Esophagus muscularis mucosa (tissue), 4 donors: Measurements from ENCODE around the gene PANX3. TPM values are rescaled to one million over a fixed set of nuclear protein-coding genes. Genes with fewer than 3 reads are reported as not detected.

ENCODE experiments used
- DNase-seq: peaks from one replicate; pipeline ENCODE4 v3.0.0-alpha.2; 2017; ENCODE audit errors: extremely low spot score
- H3K27ac ChIP-seq, 4 donors: fragments of 200-600 bp; sonication (generic); replicated peaks in 1 of 4; 1 replicate in 3 of 4; 2 replicates in 1 of 4; pipeline ENCODE4 v1.5.1; 2016 to 2019; ENCODE audit warnings: mild to moderate bottlenecking in 1 of 4
- H3K27me3 ChIP-seq, 4 donors: fragments of 200-600 bp; sonication (generic); one replicate each; pipeline versions ENCODE4 v1.5.1 to v1.6.0; 2016 to 2019
- H3K36me3 ChIP-seq, 4 donors: fragments of 200-600 bp; sonication (generic); one replicate each; pipeline ENCODE4 v1.5.1; 2016 to 2019
- H3K4me1 ChIP-seq, 4 donors: fragments of 200-600 bp; sonication (generic); one replicate each; pipeline ENCODE4 v1.5.1; 2016 to 2019
- H3K4me3 ChIP-seq, 4 donors: fragments of 200-600 bp; sonication (generic); 1 replicate in 2 of 4; 2 replicates in 2 of 4; pipeline ENCODE4 v1.5.1; 2016 to 2019; ENCODE audit warnings: mild to moderate bottlenecking in 4 of 4, moderate library complexity in 1 of 4
- H3K9me3 ChIP-seq, 4 donors: fragments of 200-600 bp; sonication (generic); 1 replicate in 3 of 4; 2 replicates in 1 of 4; pipeline ENCODE4 v1.5.1; 2016 to 2019
- EP300 ChIP-seq: sonication (generic); formaldehyde crosslinking; IDR thresholded peaks from one replicate; pipeline ENCODE4 v1.6.1; 2017; ENCODE audit warnings: antibody characterized with exemption
- POLR2A ChIP-seq: fragments of 450-650 bp; IDR thresholded peaks from one replicate; pipeline ENCODE4 v1.6.1; 2017; ENCODE audit warnings: antibody characterized with exemption, moderate library complexity, mild to moderate bottlenecking, low read depth
- POLR2AphosphoS5 ChIP-seq, 2 donors: sonication (generic); formaldehyde crosslinking; IDR thresholded peaks; one replicate each; pipeline ENCODE4 v1.6.1; 2017; ENCODE audit warnings: antibody characterized with exemption in 2 of 2
- WGBS: methylation state at CpG from one replicate; pipeline ENCODE4 v1.1.5; 2018; 5-methylcytosine and 5-hydroxymethylcytosine counted together
- intact Hi-C: fragments of 100-400 bp; cut with DNase I; formaldehyde crosslinking; loops from one replicate; pipeline ENCODE4 v1.15.1; 2023
- total RNA-seq, 4 donors: library from RNA; depleted of rRNA; stranded (reverse); fragments of >200 nt; gene quantifications; one replicate each; pipeline versions ENCODE4 v1.1.0 to v1.2.1, GENCODE V29; 2016
- TF ChIP-seq, protein P1 (sequence below), 3 experiments: fragments of 200-600 bp in 2 of 3; fragments of 450-650 bp in 1 of 3; sonication (generic) in 2 of 3; IDR thresholded peaks; one replicate each; pipeline ENCODE4 v1.5.1; 2017 to 2019; ENCODE audit warnings: antibody characterized with exemption in 3 of 3, mild to moderate bottlenecking in 2 of 3, moderate library complexity in 1 of 3

Gene PANX3
- total RNA-seq, 4 donors from 2014 or later, result not detected

DNA sequence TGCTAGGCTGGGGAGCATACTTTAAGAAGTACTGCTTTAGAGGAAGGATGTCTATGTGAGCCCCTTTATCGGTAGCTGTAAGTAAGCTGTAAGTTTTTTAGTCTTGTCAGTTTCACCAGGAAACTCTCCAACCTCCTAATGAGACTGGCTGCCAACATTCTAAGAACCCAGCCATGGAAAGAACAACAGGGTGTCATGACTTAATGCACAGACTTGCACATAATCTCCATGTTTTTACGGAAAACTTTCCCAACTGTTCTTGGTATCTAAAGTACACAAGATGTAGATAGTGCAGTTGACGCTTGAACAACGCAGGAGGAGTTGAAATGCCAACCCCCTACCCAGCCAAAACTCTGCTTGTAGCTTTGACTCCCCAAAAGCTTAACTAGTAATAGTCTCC is 32.5 kb upstream of the PANX3 start:
- Histone ChIP-seq H3K4me3 (no peak overlapping the region), H3K27ac (no peak overlapping the region), H3K9me3 (peaks cover 0 to 2% (median 0%) of the 10 kb centered on the region in 4 donors), H3K36me3 (no peaks in the 10 kb centered on the region), H3K27me3 (peaks cover 0 to 3% (median 0%) of the 10 kb centered on the region in 4 donors), H3K4me1 (no peaks in the 10 kb centered on the region)
- TF ChIP-seq POLR2A, result no peak
- no peak for TF ChIP-seq POLR2AphosphoS5 (IDR thresholded peaks at IDR 0.05)
- TF ChIP-seq EP300, result no peak
- TF ChIP-seq, protein P1, sequence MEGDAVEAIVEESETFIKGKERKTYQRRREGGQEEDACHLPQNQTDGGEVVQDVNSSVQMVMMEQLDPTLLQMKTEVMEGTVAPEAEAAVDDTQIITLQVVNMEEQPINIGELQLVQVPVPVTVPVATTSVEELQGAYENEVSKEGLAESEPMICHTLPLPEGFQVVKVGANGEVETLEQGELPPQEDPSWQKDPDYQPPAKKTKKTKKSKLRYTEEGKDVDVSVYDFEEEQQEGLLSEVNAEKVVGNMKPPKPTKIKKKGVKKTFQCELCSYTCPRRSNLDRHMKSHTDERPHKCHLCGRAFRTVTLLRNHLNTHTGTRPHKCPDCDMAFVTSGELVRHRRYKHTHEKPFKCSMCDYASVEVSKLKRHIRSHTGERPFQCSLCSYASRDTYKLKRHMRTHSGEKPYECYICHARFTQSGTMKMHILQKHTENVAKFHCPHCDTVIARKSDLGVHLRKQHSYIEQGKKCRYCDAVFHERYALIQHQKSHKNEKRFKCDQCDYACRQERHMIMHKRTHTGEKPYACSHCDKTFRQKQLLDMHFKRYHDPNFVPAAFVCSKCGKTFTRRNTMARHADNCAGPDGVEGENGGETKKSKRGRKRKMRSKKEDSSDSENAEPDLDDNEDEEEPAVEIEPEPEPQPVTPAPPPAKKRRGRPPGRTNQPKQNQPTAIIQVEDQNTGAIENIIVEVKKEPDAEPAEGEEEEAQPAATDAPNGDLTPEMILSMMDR (IDR thresholded peaks at IDR 0.05), result no peak
- WGBS, result 89% methylated on average over 4 of the region's 4 CpGs
- DNase-seq, result no peak
- intact Hi-C loops, result no loop called here

DNA sequence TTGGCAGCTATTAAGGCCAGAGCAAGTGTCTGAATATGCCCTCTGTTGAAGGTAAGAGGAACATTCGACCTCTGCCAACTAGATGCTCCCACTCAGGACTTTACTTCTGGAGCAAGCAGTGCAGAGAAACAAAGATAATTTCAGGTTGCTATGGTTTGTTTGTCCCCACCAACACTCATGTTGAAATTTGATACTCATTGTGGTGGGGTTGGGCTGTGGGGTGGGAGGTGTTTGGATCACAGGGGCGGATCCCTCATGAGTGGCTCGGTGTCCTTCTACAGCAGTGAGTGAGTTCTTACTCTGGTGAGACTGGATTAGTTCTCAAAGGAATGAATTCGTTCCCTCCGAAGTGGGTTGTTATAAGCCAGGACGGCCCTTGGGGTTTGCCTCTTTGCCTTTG is 29.4 kb upstream of the PANX3 start:
- Histone ChIP-seq H3K9me3 (no peaks in the 10 kb centered on the region), H3K27ac (no peak overlapping the region), H3K36me3 (no peaks in the 10 kb centered on the region), H3K4me1 (no peaks in the 10 kb centered on the region), H3K4me3 (no peak overlapping the region), H3K27me3 (no peaks in the 10 kb centered on the region)
- intact Hi-C loops, result loop anchor here (5.0 to 10.0 kb wide), 2 partner anchors 160 to 507 kb away; partner anchors contain the start of gene OR8B4
- 71% methylated on average over 6 of the region's 6 CpGs for WGBS
- no peak for DNase-seq
- TF ChIP-seq, protein P1 (IDR thresholded peaks at IDR 0.05), result no peak
- TF ChIP-seq POLR2AphosphoS5 (IDR thresholded peaks at IDR 0.05) (no peak), EP300 (no peak), POLR2A (no peak)

DNA sequence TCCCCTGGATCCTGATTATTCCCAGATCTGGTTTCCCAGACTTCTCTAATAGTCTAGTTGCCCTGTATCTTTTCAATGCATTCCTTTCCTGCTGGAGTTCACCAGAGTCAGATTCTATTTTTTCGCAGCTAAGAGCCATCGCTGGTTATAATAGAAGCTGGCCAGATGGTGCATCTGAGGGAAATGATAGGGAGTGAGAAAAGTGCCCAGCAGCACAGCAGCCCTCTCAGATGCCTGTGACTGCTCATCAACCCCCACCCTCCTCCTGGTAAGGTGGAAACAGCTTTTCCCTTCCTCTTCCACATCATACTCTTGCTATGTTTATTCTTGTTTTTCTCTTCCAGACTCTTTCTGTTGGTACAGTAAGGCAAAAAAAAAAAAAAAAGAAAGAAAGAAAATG is 28.7 kb upstream of the PANX3 start:
- 74% methylated on average over 2 of the region's 2 CpGs for WGBS
- H3K36me3 ChIP-seq, result no peaks in the 10 kb centered on the region
- no peak overlapping the region for H3K27ac ChIP-seq
- no peak for DNase-seq
- H3K4me3 ChIP-seq, result no peak overlapping the region
- H3K27me3 ChIP-seq, result no peaks in the 10 kb centered on the region
- TF ChIP-seq POLR2AphosphoS5 (IDR thresholded peaks at IDR 0.05), result no peak
- TF ChIP-seq, protein P1 (IDR thresholded peaks at IDR 0.05), result no peak
- TF ChIP-seq EP300, result no peak
- TF ChIP-seq POLR2A, result no peak
- intact Hi-C loops, result loop anchor here (5.0 to 10.0 kb wide), 2 partner anchors 160 to 508 kb away; partner anchors contain the start of gene OR8B4
- no peaks in the 10 kb centered on the region for H3K9me3 ChIP-seq
- H3K4me1 ChIP-seq, result no peaks in the 10 kb centered on the region

DNA sequence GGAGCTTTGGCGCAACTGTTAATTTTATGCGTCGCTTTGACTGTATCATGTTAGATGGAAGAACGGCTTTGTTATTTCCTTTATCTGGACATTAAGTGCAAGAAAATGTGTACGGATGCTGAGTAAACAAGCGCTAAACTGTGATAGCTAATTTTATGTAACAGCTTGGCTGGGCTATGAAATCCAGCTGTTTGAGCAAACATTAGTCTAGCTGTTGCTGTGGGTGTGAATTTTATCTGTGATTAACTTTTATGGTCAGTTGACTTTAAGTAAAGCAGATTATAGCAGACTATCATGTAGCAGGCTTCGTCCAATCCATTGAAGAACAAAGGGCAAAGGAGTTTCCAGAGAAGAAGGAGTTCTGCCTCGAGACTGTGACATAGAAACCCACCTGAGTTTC is 27.4 kb upstream of the PANX3 start:
- DNase-seq, result no peak
- TF ChIP-seq EP300, result no peak
- TF ChIP-seq POLR2AphosphoS5 (IDR thresholded peaks at IDR 0.05), result no peak
- no peak for TF ChIP-seq POLR2A
- TF ChIP-seq, protein P1 (IDR thresholded peaks at IDR 0.05), result no peak
- Histone ChIP-seq H3K36me3 (no peaks in the 10 kb centered on the region), H3K9me3 (no peaks in the 10 kb centered on the region), H3K27ac (no peak overlapping the region), H3K27me3 (no peaks in the 10 kb centered on the region), H3K4me3 (no peak overlapping the region), H3K4me1 (no peaks in the 10 kb centered on the region)
- 79% methylated on average over 8 of the region's 8 CpGs for WGBS
- intact Hi-C loops, result loop anchor here (5.0 to 10.0 kb wide), 2 partner anchors 161 to 509 kb away; partner anchors contain the start of gene OR8B4
